ENCODE results near the gene PIK3R1. TPM values are rescaled to one million over a fixed set of nuclear protein-coding genes. Genes with fewer than 3 reads are reported as not detected.

The PIK3R1 gene
- total RNA-seq, 1 donor from 2014 or later = 24.2 TPM

DNA sequence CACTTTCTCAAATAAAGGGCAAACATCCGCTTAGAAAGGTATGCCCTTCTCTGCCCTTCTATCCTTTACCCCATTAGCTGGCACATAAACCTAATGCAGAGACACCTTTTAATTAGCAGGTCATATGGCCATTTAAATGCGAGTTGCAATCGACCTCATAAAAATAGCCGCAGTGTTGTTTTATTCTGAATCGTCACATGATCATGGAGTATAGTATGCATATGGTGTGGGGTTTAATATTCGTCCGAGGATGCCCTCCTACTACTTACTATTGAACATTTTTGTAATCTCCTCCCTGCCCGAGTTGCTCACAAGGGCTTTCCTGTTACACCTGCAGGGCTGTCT lies 72.0 kb downstream of the PIK3R1 start:
- no peak overlapping the region for H2AFZ ChIP-seq (replicated peaks)
- TF ChIP-seq EZH2 (IDR thresholded peaks at IDR 0.05) = no peak
- TF ChIP-seq EZH2phosphoT487 (IDR thresholded peaks at IDR 0.05) = no peak
- TF ChIP-seq CTCF (IDR thresholded peaks at IDR 0.05) = no peak
- peaks cover 24% of the 10 kb centered on the region for H3K4me1 ChIP-seq
- Mint-ChIP-seq H3K27me3 (ENCODE audit: insufficient read depth, low read depth) (no peaks in the 10 kb centered on the region), H3K9me3 (no peaks in the 10 kb centered on the region), H3K4me1 (peaks cover 54% of the 10 kb centered on the region), H3K27ac (no peak overlapping the region), H3K36me3 (peaks cover 4% of the 10 kb centered on the region), H3K4me3 (peak overlapping the region; percentile 92)
- no peaks in the 10 kb centered on the region for H3K36me3 ChIP-seq
- H3K27ac ChIP-seq = no peak overlapping the region
- no peak overlapping the region for H3K9ac ChIP-seq
- DNase-seq (ENCODE audit: low spot score) = no peak
- H3K9me3 ChIP-seq (ENCODE audit: low read depth) = no peaks in the 10 kb centered on the region
- H3K4me2 ChIP-seq = peak overlapping the region; percentile 91
- H3K79me2 ChIP-seq (ENCODE audit: low read depth) = no peaks in the 10 kb centered on the region
- H3K27me3 ChIP-seq = no peaks in the 10 kb centered on the region
- peak overlapping the region; percentile 64 for H3K4me3 ChIP-seq
- peaks cover 6% of the 10 kb centered on the region for H3F3A ChIP-seq (ENCODE audit: low read depth)
- H4K20me1 ChIP-seq (ENCODE audit: low read depth) = peaks cover 19% of the 10 kb centered on the region

- H3K27ac Mint-ChIP-seq = peak overlapping the region; percentile 98
- Histone ChIP-seq H3K79me2 (ENCODE audit: low read depth) (no peaks in the 10 kb centered on the region), H4K20me1 (ENCODE audit: low read depth) (peaks cover 19% of the 10 kb centered on the region), H3K36me3 (peaks cover under 1% of the 10 kb centered on the region), H3K27me3 (no peaks in the 10 kb centered on the region), H3K9ac (no peak overlapping the region), H3K4me3 (peak overlapping the region; percentile 64), H3K4me1 (peaks cover 24% of the 10 kb centered on the region), H3F3A (ENCODE audit: low read depth) (peaks cover 6% of the 10 kb centered on the region), H3K4me2 (peak overlapping the region; percentile 91), H2AFZ (replicated peaks) (peak overlapping the region; percentile 52), H3K27ac (no peak overlapping the region), H3K9me3 (ENCODE audit: low read depth) (no peaks in the 10 kb centered on the region)
- H3K36me3 Mint-ChIP-seq = peaks cover 4% of the 10 kb centered on the region
- H3K4me3 Mint-ChIP-seq = peak overlapping the region; percentile 92
- no peaks in the 10 kb centered on the region for H3K9me3 Mint-ChIP-seq
- TF ChIP-seq EZH2 (IDR thresholded peaks at IDR 0.05) (peak; percentile 39), EZH2phosphoT487 (IDR thresholded peaks at IDR 0.05) (peak; percentile 41), CTCF (IDR thresholded peaks at IDR 0.05) (no peak)
- peaks cover 54% of the 10 kb centered on the region for H3K4me1 Mint-ChIP-seq
- peak; percentile 84 for DNase-seq (ENCODE audit: low spot score)
- H3K27me3 Mint-ChIP-seq (ENCODE audit: insufficient read depth, low read depth) = no peaks in the 10 kb centered on the region
These were observed 72.6 kb downstream of the PIK3R1 start for GRCh38 chr5:68287976-68288706.

- no peaks in the 10 kb centered on the region for H3K9me3 Mint-ChIP-seq
- H3K9ac ChIP-seq = no peak overlapping the region
- no peaks in the 10 kb centered on the region for H3K27me3 ChIP-seq
- H3K4me3 ChIP-seq = peak overlapping the region; percentile 64
- H3K27me3 Mint-ChIP-seq (ENCODE audit: insufficient read depth, low read depth) = no peaks in the 10 kb centered on the region
- peaks cover 6% of the 10 kb centered on the region for H3F3A ChIP-seq (ENCODE audit: low read depth)
- DNase-seq (ENCODE audit: low spot score) = no peak
- peak overlapping the region; percentile 92 for H3K4me3 Mint-ChIP-seq
- H3K27ac Mint-ChIP-seq = peak overlapping the region; percentile 98
- H3K79me2 ChIP-seq (ENCODE audit: low read depth) = no peaks in the 10 kb centered on the region
- H3K4me1 Mint-ChIP-seq = peaks cover 54% of the 10 kb centered on the region
- peaks cover 6% of the 10 kb centered on the region for H3K36me3 ChIP-seq
- TF ChIP-seq EZH2 (IDR thresholded peaks at IDR 0.05) (no peak), EZH2phosphoT487 (IDR thresholded peaks at IDR 0.05) (no peak), CTCF (IDR thresholded peaks at IDR 0.05) (no peak)
- H4K20me1 ChIP-seq (ENCODE audit: low read depth) = peaks cover 19% of the 10 kb centered on the region
- H3K4me2 ChIP-seq = peak overlapping the region; percentile 91
- H2AFZ ChIP-seq (replicated peaks) = peak overlapping the region; percentile 52
- peaks cover 24% of the 10 kb centered on the region for H3K4me1 ChIP-seq
- H3K9me3 ChIP-seq (ENCODE audit: low read depth) = no peaks in the 10 kb centered on the region
- no peak overlapping the region for H3K27ac ChIP-seq
- peaks cover 6% of the 10 kb centered on the region for H3K36me3 Mint-ChIP-seq
These were observed 73.2 kb downstream of the PIK3R1 start for GRCh38 chr5:68288707-68289134.

All from neural progenitor cell (in vitro differentiated cells).